GM23248 (cell line): ENCODE measurements around the gene ACACA.

Source experiments
- EZH2 ChIP-seq: fragments of 200-600 bp; sonication (generic); IDR thresholded peaks from 2 replicates; pipeline ENCODE4 v1.6.1; 2018; ENCODE audit warnings: antibody characterized with exemption, mild to moderate bottlenecking; ENCODE audit not compliant: insufficient read depth, poor library complexity, severe bottlenecking
- EZH2phosphoT487 ChIP-seq: fragments of 200-600 bp; sonication (generic); IDR thresholded peaks from 2 replicates; pipeline ENCODE4 v1.6.1; 2018; ENCODE audit warnings: antibody characterized with exemption, moderate library complexity, mild to moderate bottlenecking, low read depth; ENCODE audit not compliant: insufficient read depth

DNA sequence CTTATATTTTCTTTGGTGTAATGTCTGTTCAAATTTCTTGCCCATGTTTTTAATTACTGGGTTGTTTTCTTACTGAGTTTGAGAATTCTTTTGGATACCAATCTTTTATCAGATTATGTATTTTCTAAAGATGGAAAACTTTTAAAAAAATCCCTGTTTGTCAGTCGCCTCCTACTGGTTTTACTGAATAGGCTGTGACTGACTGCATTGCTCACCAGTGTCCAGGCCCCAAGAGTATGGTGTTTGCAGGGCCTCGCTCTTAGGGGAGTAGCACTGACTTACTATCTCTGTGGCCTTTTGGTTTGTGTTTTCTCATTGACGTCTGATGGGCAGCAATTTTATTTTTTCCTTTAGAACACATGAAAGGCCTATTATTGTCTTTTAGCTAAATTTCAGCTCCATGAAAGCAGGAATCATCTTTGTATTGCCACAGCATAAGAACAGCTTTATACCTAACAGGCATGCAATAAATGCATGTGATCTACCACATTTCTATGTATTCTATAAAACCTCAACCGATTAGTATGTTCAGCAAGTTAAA, 269.5 kb downstream of the ACACA start:
- no peak for TF ChIP-seq EZH2phosphoT487
- no peak for TF ChIP-seq EZH2
